GM21423 (cell line): ENCODE results near the gene CACNA1B.
"Not testable (repeated sequence)": the region's sequence is repeated elsewhere in the genome, so short reads cannot be mapped to it uniquely, and the experiment has no call there.

Source experiments
- ATAC-seq: cut with Tn5 transposase; IDR thresholded peaks from one replicate; pipeline ENCODE4 v1.9.1; 2021; ENCODE audit warnings: mild to moderate bottlenecking, moderate library complexity; ENCODE audit not compliant: unreplicated experiment

The CACNA1B gene

GRCh38 chr9:138094028-138094427 lies 216.4 kb downstream of the CACNA1B start:
- ATAC-seq = no peak

- ATAC-seq = no peak
Observed at GRCh38 chr9:138095813-138096518, 218.4 kb downstream of the CACNA1B start.

- no peak for ATAC-seq
Observed at GRCh38 chr9:138096519-138096845, 218.9 kb downstream of the CACNA1B start.

GRCh38 chr9:138097501-138097991 lies 220.0 kb downstream of the CACNA1B start:
- no peak for ATAC-seq

GRCh38 chr9:138098116-138098907 lies 220.7 kb downstream of the CACNA1B start:
- no peak for ATAC-seq

GRCh38 chr9:138098908-138099791 lies 221.6 kb downstream of the CACNA1B start:
- no peak for ATAC-seq

GRCh38 chr9:138099803-138100598 lies 222.4 kb downstream of the CACNA1B start:
- ATAC-seq = no peak

GRCh38 chr9:138100711-138101350 lies 223.2 kb downstream of the CACNA1B start:
- no peak for ATAC-seq

GRCh38 chr9:138101444-138102234 lies 224.1 kb downstream of the CACNA1B start:
- ATAC-seq = no peak

- no peak for ATAC-seq
Observed at GRCh38 chr9:138102246-138103051, 224.9 kb downstream of the CACNA1B start.

GRCh38 chr9:138103111-138103848 lies 225.7 kb downstream of the CACNA1B start:
- ATAC-seq = no peak

GRCh38 chr9:138103849-138104206 lies 226.2 kb downstream of the CACNA1B start:
- no peak for ATAC-seq

GRCh38 chr9:138104251-138105122 lies 226.9 kb downstream of the CACNA1B start:
- no peak for ATAC-seq

GRCh38 chr9:138105123-138105415 lies 227.5 kb downstream of the CACNA1B start:
- no peak for ATAC-seq

- ATAC-seq = no peak
Observed at GRCh38 chr9:138105561-138106505, 228.3 kb downstream of the CACNA1B start.

GRCh38 chr9:138107039-138107438 lies 229.5 kb downstream of the CACNA1B start:
- ATAC-seq = not testable (repeated sequence)
